Stimulated activated effector memory CD8-positive, alpha-beta T cell treated with anti-CD3 and anti-CD28 coated beads, Interleukin-12 subunit alpha, Interleukin-12 subunit beta, amount 100 ng/mL, for 72 hours (primary cell): ENCODE data around the gene LRP1-AS.

Source experiments
- ATAC-seq: fragments of 150-1000 bp; cut with Tn5 transposase; 2 replicates; pipeline ENCODE4 v1.10.0; 2021
- DNase-seq, 2 donors: peaks; one replicate each; pipeline ENCODE4 v3.0.0; 2021 to 2022; ENCODE audit warnings: low spot score in 2 of 2
- H3K27ac Mint-ChIP-seq: one replicate; pipeline ENCODE4 v1.8.0; 2022; ENCODE audit warnings: mild to moderate bottlenecking, mixed read lengths
- H3K36me3 Mint-ChIP-seq: one replicate; pipeline ENCODE4 v1.8.0; 2022; ENCODE audit warnings: mild to moderate bottlenecking, mixed read lengths
- H3K4me1 Mint-ChIP-seq: one replicate; pipeline ENCODE4 v1.8.0; 2022; ENCODE audit warnings: mixed read lengths
- H3K4me3 Mint-ChIP-seq: one replicate; pipeline ENCODE4 v1.8.0; 2022; ENCODE audit warnings: mild to moderate bottlenecking, mixed read lengths
- H3K9me3 Mint-ChIP-seq: one replicate; pipeline ENCODE4 v1.8.0; 2022; ENCODE audit warnings: mixed read lengths

The LRP1-AS gene

GRCh38 chr12:57185403-57185802 is 38.0 kb upstream of the LRP1-AS start:
- Mint-ChIP-seq H3K4me1 (peaks cover 8% of the 10 kb centered on the region), H3K4me3 (no peak overlapping the region), H3K9me3 (no peaks in the 10 kb centered on the region), H3K36me3 (no peaks in the 10 kb centered on the region), H3K27ac (no peak overlapping the region)
- ATAC-seq (no peak), DNase-seq (no peak)

- Mint-ChIP-seq H3K4me3 (no peak overlapping the region), H3K27ac (no peak overlapping the region), H3K4me1 (peaks cover 8% of the 10 kb centered on the region), H3K36me3 (no peaks in the 10 kb centered on the region), H3K9me3 (no peaks in the 10 kb centered on the region)
- DNase-seq = no peak
- ATAC-seq = no peak
Observed at GRCh38 chr12:57183939-57184725, 36.7 kb upstream of the LRP1-AS start.

GRCh38 chr12:57182918-57183575 is 35.6 kb upstream of the LRP1-AS start:
- Mint-ChIP-seq H3K4me1 (peaks cover 8% of the 10 kb centered on the region), H3K9me3 (no peaks in the 10 kb centered on the region), H3K36me3 (no peaks in the 10 kb centered on the region), H3K4me3 (no peak overlapping the region), H3K27ac (no peak overlapping the region)
- ATAC-seq (peak; percentile 85), DNase-seq (peak; percentile 81 to 92)

- Mint-ChIP-seq H3K9me3 (no peaks in the 10 kb centered on the region), H3K4me3 (no peak overlapping the region), H3K36me3 (no peaks in the 10 kb centered on the region), H3K4me1 (peaks cover 8% of the 10 kb centered on the region), H3K27ac (no peak overlapping the region)
- no peak for ATAC-seq
- DNase-seq = no peak
Observed at GRCh38 chr12:57181561-57182155, 34.2 kb upstream of the LRP1-AS start.

- H3K9me3 Mint-ChIP-seq = no peaks in the 10 kb centered on the region
- H3K27ac Mint-ChIP-seq = no peak overlapping the region
- ATAC-seq (no peak), DNase-seq (no peak)
- H3K4me3 Mint-ChIP-seq = no peak overlapping the region
- H3K4me1 Mint-ChIP-seq = peaks cover 9% of the 10 kb centered on the region
- H3K36me3 Mint-ChIP-seq = no peaks in the 10 kb centered on the region
Observed at GRCh38 chr12:57181072-57181471, 33.7 kb upstream of the LRP1-AS start.

GRCh38 chr12:57180321-57180989 is 33.0 kb upstream of the LRP1-AS start:
- no peaks in the 10 kb centered on the region for H3K36me3 Mint-ChIP-seq
- H3K4me3 Mint-ChIP-seq = no peak overlapping the region
- H3K27ac Mint-ChIP-seq = peak overlapping the region; percentile 62
- DNase-seq (no peak), ATAC-seq (no peak)
- peaks cover 15% of the 10 kb centered on the region for H3K4me1 Mint-ChIP-seq
- no peaks in the 10 kb centered on the region for H3K9me3 Mint-ChIP-seq

GRCh38 chr12:57179331-57180086 is 32.1 kb upstream of the LRP1-AS start:
- Mint-ChIP-seq H3K36me3 (no peaks in the 10 kb centered on the region), H3K4me3 (no peak overlapping the region), H3K27ac (peak overlapping the region; percentile 62), H3K9me3 (no peaks in the 10 kb centered on the region), H3K4me1 (peaks cover 15% of the 10 kb centered on the region)
- ATAC-seq = no peak
- no peak for DNase-seq

- Mint-ChIP-seq H3K36me3 (no peaks in the 10 kb centered on the region), H3K27ac (peak overlapping the region; percentile 44), H3K4me1 (peaks cover 15% of the 10 kb centered on the region), H3K9me3 (no peaks in the 10 kb centered on the region), H3K4me3 (no peak overlapping the region)
- ATAC-seq = no peak
- no peak for DNase-seq
Observed at GRCh38 chr12:57178213-57178612, 30.8 kb upstream of the LRP1-AS start.

- DNase-seq (no peak), ATAC-seq (no peak)
- Mint-ChIP-seq H3K9me3 (no peaks in the 10 kb centered on the region), H3K4me3 (no peak overlapping the region), H3K4me1 (peaks cover 12% of the 10 kb centered on the region), H3K36me3 (no peaks in the 10 kb centered on the region), H3K27ac (no peak overlapping the region)
Observed at GRCh38 chr12:57177354-57177753, 29.9 kb upstream of the LRP1-AS start.

GRCh38 chr12:57176846-57177245 is 29.4 kb upstream of the LRP1-AS start:
- no peaks in the 10 kb centered on the region for H3K36me3 Mint-ChIP-seq
- no peak overlapping the region for H3K4me3 Mint-ChIP-seq
- H3K27ac Mint-ChIP-seq = no peak overlapping the region
- H3K4me1 Mint-ChIP-seq = peaks cover 12% of the 10 kb centered on the region
- ATAC-seq = no peak
- H3K9me3 Mint-ChIP-seq = no peaks in the 10 kb centered on the region
- no peak for DNase-seq

GRCh38 chr12:57176139-57176477 is 28.7 kb upstream of the LRP1-AS start:
- Mint-ChIP-seq H3K4me1 (peaks cover 12% of the 10 kb centered on the region), H3K27ac (no peak overlapping the region), H3K36me3 (no peaks in the 10 kb centered on the region), H3K4me3 (no peak overlapping the region), H3K9me3 (no peaks in the 10 kb centered on the region)
- DNase-seq (no peak), ATAC-seq (no peak)

GRCh38 chr12:57175428-57176138 is 28.2 kb upstream of the LRP1-AS start:
- ATAC-seq (peak; percentile 31), DNase-seq (peak; percentile 56 to 72)
- no peaks in the 10 kb centered on the region for H3K9me3 Mint-ChIP-seq
- H3K27ac Mint-ChIP-seq = no peak overlapping the region
- no peaks in the 10 kb centered on the region for H3K36me3 Mint-ChIP-seq
- H3K4me1 Mint-ChIP-seq = peaks cover 12% of the 10 kb centered on the region
- no peak overlapping the region for H3K4me3 Mint-ChIP-seq

GRCh38 chr12:57173683-57174082 is 26.3 kb upstream of the LRP1-AS start:
- peaks cover 12% of the 10 kb centered on the region for H3K4me1 Mint-ChIP-seq
- H3K4me3 Mint-ChIP-seq = no peak overlapping the region
- DNase-seq (no peak), ATAC-seq (no peak)
- no peaks in the 10 kb centered on the region for H3K9me3 Mint-ChIP-seq
- H3K27ac Mint-ChIP-seq = no peak overlapping the region
- H3K36me3 Mint-ChIP-seq = no peaks in the 10 kb centered on the region

- no peak for DNase-seq
- peak overlapping the region; percentile 19 for H3K27ac Mint-ChIP-seq
- H3K36me3 Mint-ChIP-seq = no peaks in the 10 kb centered on the region
- peak; percentile 33 for ATAC-seq
- no peaks in the 10 kb centered on the region for H3K9me3 Mint-ChIP-seq
- H3K4me3 Mint-ChIP-seq = no peak overlapping the region
- H3K4me1 Mint-ChIP-seq = peaks cover 12% of the 10 kb centered on the region
Observed at GRCh38 chr12:57173089-57173488, 25.7 kb upstream of the LRP1-AS start.
